ENCODE measurements around the gene PALLD. TPM values are rescaled to one million over a fixed set of nuclear protein-coding genes. Genes with fewer than 3 reads are reported as not detected.

Gene PALLD
- total RNA-seq, 1 experiment from 2014 or later = 6.5 TPM

DNA sequence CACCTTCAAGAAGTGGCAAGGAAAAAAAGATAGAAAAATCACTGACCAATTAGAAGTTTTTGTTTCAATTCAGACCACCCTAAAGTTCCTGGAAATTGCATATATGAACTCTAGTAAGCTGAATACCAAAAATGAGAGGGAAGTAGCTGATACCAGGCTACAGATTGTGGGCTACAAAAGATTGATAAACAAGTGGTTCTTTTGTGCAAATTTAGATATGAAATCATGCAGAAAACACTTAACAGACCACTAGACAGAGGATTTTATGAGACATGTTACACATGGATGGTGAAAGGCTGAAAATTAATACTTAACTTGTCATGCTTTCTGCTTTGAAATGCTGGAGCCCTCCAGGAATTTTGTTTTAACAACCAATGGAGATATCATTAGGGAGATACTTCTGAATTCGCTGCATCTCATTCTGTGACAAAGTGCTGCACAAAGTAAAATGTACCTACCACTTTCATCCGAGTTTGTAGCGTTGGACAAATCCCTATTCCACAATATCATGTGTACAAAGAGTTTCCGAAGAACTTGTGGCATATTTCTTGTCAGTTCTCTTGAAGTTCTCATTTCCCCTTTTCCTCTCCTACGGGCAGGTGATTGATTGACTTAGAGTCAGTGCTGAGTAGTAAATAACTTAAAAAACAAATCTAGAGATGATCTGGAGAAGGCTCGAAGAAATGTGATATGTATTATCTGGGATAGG lies 235.0 kb downstream of the PALLD start:
- no TSS peak for BruUV-seq (replicated peaks)
- H3K36me3 ChIP-seq (ENCODE audit: control insufficient read depth, insufficient read depth, low read length) = no peaks in the 10 kb centered on the region
- ChIA-PET CTCF (no interaction called here), POLR2A (no interaction called here)
- no peaks in the 10 kb centered on the region for H3K27me3 ChIP-seq (ENCODE audit: control insufficient read depth, insufficient read depth, low read length)
- H3K4me1 ChIP-seq (ENCODE audit: control insufficient read depth, insufficient read depth, low read length) = no peaks in the 10 kb centered on the region; the same call in 1 of the 2 replicates
- no peak overlapping the region for H3K27ac ChIP-seq (ENCODE audit: low read length)
- no peaks in the 10 kb centered on the region for H3K9me3 ChIP-seq (ENCODE audit: control insufficient read depth, insufficient read depth, low read depth, low read length)
- ATAC-seq (no peak), DNase-seq (ENCODE audit: low read depth, low spot score) (no peak)
- TF ChIP-seq, protein P1, sequence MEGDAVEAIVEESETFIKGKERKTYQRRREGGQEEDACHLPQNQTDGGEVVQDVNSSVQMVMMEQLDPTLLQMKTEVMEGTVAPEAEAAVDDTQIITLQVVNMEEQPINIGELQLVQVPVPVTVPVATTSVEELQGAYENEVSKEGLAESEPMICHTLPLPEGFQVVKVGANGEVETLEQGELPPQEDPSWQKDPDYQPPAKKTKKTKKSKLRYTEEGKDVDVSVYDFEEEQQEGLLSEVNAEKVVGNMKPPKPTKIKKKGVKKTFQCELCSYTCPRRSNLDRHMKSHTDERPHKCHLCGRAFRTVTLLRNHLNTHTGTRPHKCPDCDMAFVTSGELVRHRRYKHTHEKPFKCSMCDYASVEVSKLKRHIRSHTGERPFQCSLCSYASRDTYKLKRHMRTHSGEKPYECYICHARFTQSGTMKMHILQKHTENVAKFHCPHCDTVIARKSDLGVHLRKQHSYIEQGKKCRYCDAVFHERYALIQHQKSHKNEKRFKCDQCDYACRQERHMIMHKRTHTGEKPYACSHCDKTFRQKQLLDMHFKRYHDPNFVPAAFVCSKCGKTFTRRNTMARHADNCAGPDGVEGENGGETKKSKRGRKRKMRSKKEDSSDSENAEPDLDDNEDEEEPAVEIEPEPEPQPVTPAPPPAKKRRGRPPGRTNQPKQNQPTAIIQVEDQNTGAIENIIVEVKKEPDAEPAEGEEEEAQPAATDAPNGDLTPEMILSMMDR (IDR thresholded peaks at IDR 0.05) = no peak
- TF ChIP-seq, protein P2, sequence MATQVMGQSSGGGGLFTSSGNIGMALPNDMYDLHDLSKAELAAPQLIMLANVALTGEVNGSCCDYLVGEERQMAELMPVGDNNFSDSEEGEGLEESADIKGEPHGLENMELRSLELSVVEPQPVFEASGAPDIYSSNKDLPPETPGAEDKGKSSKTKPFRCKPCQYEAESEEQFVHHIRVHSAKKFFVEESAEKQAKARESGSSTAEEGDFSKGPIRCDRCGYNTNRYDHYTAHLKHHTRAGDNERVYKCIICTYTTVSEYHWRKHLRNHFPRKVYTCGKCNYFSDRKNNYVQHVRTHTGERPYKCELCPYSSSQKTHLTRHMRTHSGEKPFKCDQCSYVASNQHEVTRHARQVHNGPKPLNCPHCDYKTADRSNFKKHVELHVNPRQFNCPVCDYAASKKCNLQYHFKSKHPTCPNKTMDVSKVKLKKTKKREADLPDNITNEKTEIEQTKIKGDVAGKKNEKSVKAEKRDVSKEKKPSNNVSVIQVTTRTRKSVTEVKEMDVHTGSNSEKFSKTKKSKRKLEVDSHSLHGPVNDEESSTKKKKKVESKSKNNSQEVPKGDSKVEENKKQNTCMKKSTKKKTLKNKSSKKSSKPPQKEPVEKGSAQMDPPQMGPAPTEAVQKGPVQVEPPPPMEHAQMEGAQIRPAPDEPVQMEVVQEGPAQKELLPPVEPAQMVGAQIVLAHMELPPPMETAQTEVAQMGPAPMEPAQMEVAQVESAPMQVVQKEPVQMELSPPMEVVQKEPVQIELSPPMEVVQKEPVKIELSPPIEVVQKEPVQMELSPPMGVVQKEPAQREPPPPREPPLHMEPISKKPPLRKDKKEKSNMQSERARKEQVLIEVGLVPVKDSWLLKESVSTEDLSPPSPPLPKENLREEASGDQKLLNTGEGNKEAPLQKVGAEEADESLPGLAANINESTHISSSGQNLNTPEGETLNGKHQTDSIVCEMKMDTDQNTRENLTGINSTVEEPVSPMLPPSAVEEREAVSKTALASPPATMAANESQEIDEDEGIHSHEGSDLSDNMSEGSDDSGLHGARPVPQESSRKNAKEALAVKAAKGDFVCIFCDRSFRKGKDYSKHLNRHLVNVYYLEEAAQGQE (IDR thresholded peaks at IDR 0.05; ENCODE audit: insufficient read depth in 1 of 2, low read depth in 2 of 2, low read length in 1 of 2) = no peak
- in situ Hi-C loops (cut with HindIII; ENCODE audit: low pct_unique_long_range_greater_than_20kb, low sequenced_read_pairs) = no loop called here
- intact Hi-C loops (cut with micrococcal nuclease; ENCODE audit: unreplicated experiment) = no loop called here
- no peak overlapping the region for H3K4me3 ChIP-seq (ENCODE audit: low read depth in 2 of 2, low read length in 2 of 2)

DNA sequence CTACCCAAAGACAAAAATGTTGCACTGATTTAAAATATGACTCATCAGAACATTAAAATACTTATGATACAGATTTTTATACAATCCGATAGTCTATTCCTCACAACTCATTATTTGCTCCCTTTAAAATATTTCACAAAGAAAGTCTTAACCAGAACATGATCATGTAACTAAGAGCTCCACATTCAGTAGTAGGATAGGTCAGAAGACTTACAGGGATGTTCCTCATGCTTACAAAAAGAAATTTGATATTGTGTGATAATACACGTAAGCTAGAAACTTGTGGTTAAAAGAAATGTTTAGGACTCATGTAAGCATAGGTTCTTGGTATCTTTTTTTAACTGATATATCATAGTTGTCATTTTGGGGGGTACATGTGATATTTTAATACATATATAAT lies 235.9 kb downstream of the PALLD start:
- no TSS peak for BruUV-seq (replicated peaks)
- H3K27ac ChIP-seq (ENCODE audit: low read length) = no peak overlapping the region
- TF ChIP-seq POLR2AphosphoS5 (IDR thresholded peaks at IDR 0.05; ENCODE audit: low read depth, low read length) (no peak), TCF7L2 (IDR thresholded peaks at IDR 0.05; ENCODE audit: low read depth, low read length) (no peak), SIN3A (IDR thresholded peaks at IDR 0.05; ENCODE audit: borderline replicate concordance, insufficient read depth, low read depth, low read length) (no peak)
- TF ChIP-seq, protein P1 (IDR thresholded peaks at IDR 0.05) = no peak
- TF ChIP-seq, protein P2 (IDR thresholded peaks at IDR 0.05; ENCODE audit: insufficient read depth in 1 of 2, low read depth in 2 of 2, low read length in 1 of 2) = no peak
- H3K9me3 ChIP-seq (ENCODE audit: control insufficient read depth, insufficient read depth, low read depth, low read length) = no peaks in the 10 kb centered on the region
- no peaks in the 10 kb centered on the region for H3K27me3 ChIP-seq (ENCODE audit: control insufficient read depth, insufficient read depth, low read length)
- ChIA-PET POLR2A (no interaction called here), CTCF (no interaction called here)
- H3K4me3 ChIP-seq (ENCODE audit: low read depth in 2 of 2, low read length in 2 of 2) = no peak overlapping the region
- in situ Hi-C loops (cut with HindIII; ENCODE audit: low pct_unique_long_range_greater_than_20kb, low sequenced_read_pairs) (no loop called here), intact Hi-C loops (cut with micrococcal nuclease; ENCODE audit: unreplicated experiment) (no loop called here)
- DNase-seq (ENCODE audit: low read depth, low spot score) (no peak), ATAC-seq (no peak)
- H3K36me3 ChIP-seq (ENCODE audit: control insufficient read depth, insufficient read depth, low read length) = no peaks in the 10 kb centered on the region
- H3K4me1 ChIP-seq (ENCODE audit: control insufficient read depth, insufficient read depth, low read length) = no peaks in the 10 kb centered on the region; the same call in 1 of the 2 replicates

All from Panc1 (cell line).